H9 (cell line): ENCODE results near the gene PRDM5. TPM values are rescaled to one million over a fixed set of nuclear protein-coding genes. Genes with fewer than 3 reads are reported as not detected.
A peak's percentile ranks its signal among the peaks of the same experiment; 100 is the strongest.
"Not testable (repeated sequence)": the region's sequence is repeated elsewhere in the genome, so short reads cannot be mapped to it uniquely, and the experiment has no call there.

ENCODE experiments used
- DNase-seq: peaks from one replicate; pipeline ENCODE4 v3.0.0-alpha.2; 2017
- H2AFZ ChIP-seq: one replicate; pipeline ENCODE4 v1.6.1; 2013; ENCODE audit warnings: mild to moderate bottlenecking, low read length, control low read depth, moderate library complexity
- H2AK5ac ChIP-seq: 2 replicates; pipeline ENCODE4 v1.6.1; 2013; ENCODE audit warnings: low read length, control low read depth, mixed read lengths; ENCODE audit not compliant: insufficient read length
- H2BK120ac ChIP-seq: one replicate; pipeline ENCODE4 v1.6.1; 2013; ENCODE audit warnings: low read depth, mild to moderate bottlenecking, low read length, control low read depth, inconsistent platforms; ENCODE audit not compliant: poor library complexity, severe bottlenecking
- H2BK12ac ChIP-seq: 2 replicates; pipeline ENCODE4 v1.6.1; 2013; ENCODE audit warnings: low read length, control low read depth, mixed read lengths, low read depth; ENCODE audit not compliant: insufficient read length
- H2BK15ac ChIP-seq: 2 replicates; pipeline ENCODE4 v1.6.1; 2013; ENCODE audit warnings: low read depth, low read length, control low read depth
- H2BK20ac ChIP-seq: one replicate; pipeline ENCODE4 v1.6.1; 2013; ENCODE audit warnings: low read depth, mild to moderate bottlenecking, low read length, control low read depth, inconsistent platforms; ENCODE audit not compliant: poor library complexity, severe bottlenecking
- H2BK5ac ChIP-seq: 2 replicates; pipeline ENCODE4 v1.6.1; 2013; ENCODE audit warnings: low read length, control low read depth, mixed read lengths; ENCODE audit not compliant: insufficient read length
- H3K14ac ChIP-seq: 2 replicates; pipeline ENCODE4 v1.6.1; 2013; ENCODE audit warnings: low read length, control low read depth; ENCODE audit not compliant: insufficient read depth
- H3K18ac ChIP-seq: 2 replicates; pipeline ENCODE4 v1.6.1; 2013; ENCODE audit warnings: low read depth, mild to moderate bottlenecking, mixed read lengths, low read length, control low read depth; ENCODE audit not compliant: insufficient read length
- H3K23ac ChIP-seq: 2 replicates; pipeline ENCODE4 v1.6.1; 2013; ENCODE audit warnings: low read length, control low read depth, mixed read lengths, low read depth; ENCODE audit not compliant: insufficient read length
- H3K23me2 ChIP-seq: 2 replicates; pipeline ENCODE4 v1.6.1; 2013; ENCODE audit warnings: low read depth, mild to moderate bottlenecking, mixed read lengths, low read length, control low read depth; ENCODE audit not compliant: insufficient read length, poor library complexity, severe bottlenecking
- H3K27ac ChIP-seq: 2 replicates; pipeline ENCODE4 v1.5.1; 2013; ENCODE audit warnings: low read length, control low read depth, mixed read lengths, low read depth; ENCODE audit not compliant: insufficient read length
- H3K27me3 ChIP-seq: 2 replicates; pipeline ENCODE4 v1.6.1; 2013; ENCODE audit warnings: low read length, control low read depth, inconsistent platforms; ENCODE audit not compliant: insufficient read depth
- H3K4ac ChIP-seq: 2 replicates; pipeline ENCODE4 v1.6.1; 2013; ENCODE audit warnings: low read depth, mild to moderate bottlenecking, control low read depth, inconsistent platforms, low read length, moderate library complexity
- H3K4me1 ChIP-seq: 2 replicates; pipeline ENCODE4 v1.6.1; 2013; ENCODE audit warnings: low read length, control low read depth, inconsistent platforms; ENCODE audit not compliant: insufficient read depth
- H3K4me2 ChIP-seq: 2 replicates; pipeline ENCODE4 v1.6.1; 2013; ENCODE audit warnings: low read length, control low read depth, mixed read lengths; ENCODE audit not compliant: insufficient read length, insufficient read depth
- H3K56ac ChIP-seq: 2 replicates; pipeline ENCODE4 v1.6.1; 2013; ENCODE audit warnings: low read depth, mild to moderate bottlenecking, mixed read lengths, low read length, control low read depth; ENCODE audit not compliant: insufficient read length
- H3K79me1 ChIP-seq: 2 replicates; pipeline ENCODE4 v1.6.1; 2013; ENCODE audit warnings: low read depth, mild to moderate bottlenecking, moderate library complexity, low read length, control low read depth, inconsistent platforms; ENCODE audit not compliant: insufficient read depth, poor library complexity, severe bottlenecking
- H3K79me2 ChIP-seq: 2 replicates; pipeline ENCODE4 v1.6.1; 2013; ENCODE audit warnings: low read length, control low read depth, inconsistent platforms; ENCODE audit not compliant: insufficient read depth
- H3K9ac ChIP-seq: 2 replicates; pipeline ENCODE4 v1.6.1; 2013; ENCODE audit warnings: low read length, control low read depth, mixed read lengths; ENCODE audit not compliant: insufficient read length; ENCODE audit errors: extremely low read depth
- H3K9me3 ChIP-seq: one replicate; pipeline ENCODE4 v1.6.1; 2013; ENCODE audit warnings: low read depth, low read length, inconsistent platforms; ENCODE audit not compliant: control insufficient read depth
- H3T11ph ChIP-seq: one replicate; pipeline ENCODE4 v1.6.1; 2013; ENCODE audit warnings: mild to moderate bottlenecking, low read length, control low read depth, inconsistent platforms
- H4K20me1 ChIP-seq: one replicate; pipeline ENCODE4 v1.6.1; 2013; ENCODE audit not compliant: control insufficient read depth, insufficient read length, insufficient read depth
- H4K5ac ChIP-seq: 2 replicates; pipeline ENCODE4 v1.6.1; 2013; ENCODE audit warnings: low read depth, mild to moderate bottlenecking, mixed read lengths, low read length, control low read depth; ENCODE audit not compliant: insufficient read length
- H4K8ac ChIP-seq: replicated peaks from 2 replicates; pipeline ENCODE4 v1.6.1; 2013; ENCODE audit warnings: low read length, control low read depth, mixed read lengths, low read depth; ENCODE audit not compliant: insufficient read length
- H4K91ac ChIP-seq: 2 replicates; pipeline ENCODE4 v1.6.1; 2013; ENCODE audit warnings: low read depth, mild to moderate bottlenecking, moderate library complexity, mixed read lengths, low read length, control low read depth; ENCODE audit not compliant: insufficient read length
- H3K27ac Mint-ChIP-seq, 3 experiments: 2 replicates in 2 of 3; 3 replicates in 1 of 3; pipeline ENCODE4 v1.8.0; 2020 to 2021; ENCODE audit warnings: mixed read lengths in 3 of 3, mild to moderate bottlenecking in 1 of 3, moderate library complexity in 1 of 3
- H3K27me3 Mint-ChIP-seq: 2 replicates; pipeline ENCODE4 v1.8.0; 2021; ENCODE audit warnings: low read depth, mild to moderate bottlenecking, moderate library complexity, mixed read lengths
- H3K36me3 Mint-ChIP-seq, 3 experiments: 2 replicates in 2 of 3; 3 replicates in 1 of 3; pipeline ENCODE4 v1.8.0; 2020 to 2021; ENCODE audit warnings: low read depth in 3 of 3, mixed read lengths in 3 of 3; ENCODE audit not compliant: insufficient read depth in 1 of 3
- H3K4me1 Mint-ChIP-seq, 2 experiments: 2 replicates each; pipeline ENCODE4 v1.8.0; 2020; ENCODE audit warnings: mixed read lengths in 2 of 2
- H3K4me3 Mint-ChIP-seq, 2 experiments: 2 replicates in 1 of 2; 3 replicates in 1 of 2; pipeline ENCODE4 v1.8.0; 2020 to 2021; ENCODE audit warnings: mild to moderate bottlenecking in 2 of 2, mixed read lengths in 2 of 2, moderate library complexity in 1 of 2
- H3K9me3 Mint-ChIP-seq, 2 experiments: 2 replicates in 1 of 2; 3 replicates in 1 of 2; pipeline ENCODE4 v1.8.0; 2020; ENCODE audit warnings: mild to moderate bottlenecking in 2 of 2, mixed read lengths in 2 of 2, moderate library complexity in 1 of 2
- CTCF ChIP-seq: fragments of 200-600 bp; sonication (generic); conservative IDR thresholded peaks from 3 replicates; pipeline ENCODE4 v1.8.0; 2021; ENCODE audit warnings: antibody characterized with exemption, mild to moderate bottlenecking
- WGBS: extraction: QIAGEN DNeasy Blood & Tissue Kit; methylation state at CpG from one replicate; pipeline ENCODE4 v1.1.7; 2013; ENCODE audit warnings: missing lambda C conversion rate, low lambda C conversion rate, mixed read lengths; ENCODE audit not compliant: insufficient read length; ENCODE audit errors: extremely low coverage; 5-methylcytosine and 5-hydroxymethylcytosine counted together
- total RNA-seq: library from RNA; stranded (reverse); gene quantifications from 2 replicates; pipeline ENCODE4 v1.2.1, GENCODE V29; 2021

Gene PRDM5
- total RNA-seq, 1 experiment from 2014 or later: 21.7 TPM

- no CpG with 5 or more reads among the region's 9 CpGs for WGBS
- not testable (repeated sequence) for H3K4ac ChIP-seq, H3K4me2 ChIP-seq, H2BK5ac ChIP-seq, H2BK120ac ChIP-seq, H3K23ac ChIP-seq, H3K27me3 ChIP-seq, H3K27ac ChIP-seq, H3K9me3 ChIP-seq, H2AK5ac ChIP-seq, H3K23me2 ChIP-seq, H4K91ac ChIP-seq, H3K79me1 ChIP-seq, H2BK15ac ChIP-seq, H3K18ac ChIP-seq, H2BK12ac ChIP-seq, H3K9me3 Mint-ChIP-seq, H3K79me2 ChIP-seq, H2AFZ ChIP-seq, H3K56ac ChIP-seq, H3K4me1 ChIP-seq, H4K20me1 ChIP-seq, H3T11ph ChIP-seq, H2BK20ac ChIP-seq, H3K9ac ChIP-seq, H4K5ac ChIP-seq, H3K27me3 Mint-ChIP-seq, H4K8ac ChIP-seq
- H3K36me3 Mint-ChIP-seq: peaks cover 2 to 18% (median 4%) of the 10 kb centered on the region in 3 experiments; a peak in 5 of 7 replicates
- H3K14ac ChIP-seq: peak overlapping the region; percentile 58; the same call in 1 of the 2 replicates
- H3K4me3 Mint-ChIP-seq: peak overlapping the region; percentile 15 to 56; a peak in 4 of 5 replicates
- peaks cover 12 to 14% of the 10 kb centered on the region in 2 experiments for H3K4me1 Mint-ChIP-seq
- TF ChIP-seq CTCF: peak; percentile 24; the same call in 1 of the 3 replicates
- H3K27ac Mint-ChIP-seq: peak overlapping the region; percentile 6 to 95 (median 74); a peak in 4 of 7 replicates
- peak; percentile 54 for DNase-seq
These were observed 180.9 kb downstream of the PRDM5 start for GRCh38 chr4:120741636-120742035.
